HG02981 (cell line): ENCODE results near the gene PRR15L.
"Not testable (repeated sequence)": the region's sequence is repeated elsewhere in the genome, so short reads cannot be mapped to it uniquely, and the experiment has no call there.

Experiments
- ATAC-seq: cut with Tn5 transposase; IDR thresholded peaks from one replicate; pipeline ENCODE4 v1.9.1; 2021; ENCODE audit warnings: mild to moderate bottlenecking, moderate library complexity; ENCODE audit not compliant: unreplicated experiment

PRR15L gene, protein sequence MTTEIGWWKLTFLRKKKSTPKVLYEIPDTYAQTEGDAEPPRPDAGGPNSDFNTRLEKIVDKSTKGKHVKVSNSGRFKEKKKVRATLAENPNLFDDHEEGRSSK

DNA sequence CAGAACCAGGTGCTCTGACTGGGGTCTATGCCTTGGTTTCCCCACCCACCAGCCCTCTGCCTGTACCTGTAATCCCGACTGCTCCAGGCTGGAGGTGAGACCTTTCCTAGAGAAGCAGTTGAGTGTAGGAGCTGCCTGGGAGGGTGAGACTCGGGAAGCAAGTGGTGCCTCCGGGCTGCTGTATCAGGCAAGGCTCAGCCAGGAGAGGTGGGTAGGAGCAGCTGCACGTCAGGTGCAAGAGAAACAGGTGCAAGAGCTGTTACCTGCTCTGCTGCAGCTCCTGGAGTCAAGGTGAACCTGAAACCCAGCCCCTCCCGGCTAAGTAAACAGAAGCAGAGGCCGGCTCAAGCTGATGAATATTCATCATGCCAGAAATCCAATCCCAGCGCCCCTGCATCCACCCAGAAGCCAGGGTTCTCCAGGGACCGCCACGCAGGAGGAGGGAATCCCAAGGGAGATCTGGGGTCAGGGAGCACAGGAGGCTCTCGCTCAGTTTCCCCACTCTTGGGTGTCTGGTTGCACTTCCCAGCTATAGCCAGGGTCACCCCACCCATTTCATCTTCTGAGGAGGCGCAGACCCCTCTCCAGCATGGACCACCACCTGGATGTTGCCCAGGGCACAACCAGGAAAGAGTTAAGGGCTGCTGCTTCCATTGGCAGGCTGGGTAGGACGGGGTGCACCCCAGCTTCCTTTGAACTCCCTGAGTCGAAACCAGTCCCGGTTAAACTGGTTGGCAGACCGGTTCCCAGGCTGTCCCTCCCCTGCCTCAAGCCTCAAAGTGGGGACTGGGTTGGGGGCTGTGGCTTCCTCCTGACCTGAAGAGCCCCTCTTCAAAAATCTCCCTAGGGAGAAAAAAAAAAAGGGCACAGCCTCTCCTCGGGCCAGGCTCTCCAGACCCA, at the start of gene PRR15L:
Gene PRR15L (minus strand): TSS at position 293 of the 900 bp plus-strand sequence. CDS start 4,649 bp downstream, outside the sequence.
- ATAC-seq: no peak

DNA sequence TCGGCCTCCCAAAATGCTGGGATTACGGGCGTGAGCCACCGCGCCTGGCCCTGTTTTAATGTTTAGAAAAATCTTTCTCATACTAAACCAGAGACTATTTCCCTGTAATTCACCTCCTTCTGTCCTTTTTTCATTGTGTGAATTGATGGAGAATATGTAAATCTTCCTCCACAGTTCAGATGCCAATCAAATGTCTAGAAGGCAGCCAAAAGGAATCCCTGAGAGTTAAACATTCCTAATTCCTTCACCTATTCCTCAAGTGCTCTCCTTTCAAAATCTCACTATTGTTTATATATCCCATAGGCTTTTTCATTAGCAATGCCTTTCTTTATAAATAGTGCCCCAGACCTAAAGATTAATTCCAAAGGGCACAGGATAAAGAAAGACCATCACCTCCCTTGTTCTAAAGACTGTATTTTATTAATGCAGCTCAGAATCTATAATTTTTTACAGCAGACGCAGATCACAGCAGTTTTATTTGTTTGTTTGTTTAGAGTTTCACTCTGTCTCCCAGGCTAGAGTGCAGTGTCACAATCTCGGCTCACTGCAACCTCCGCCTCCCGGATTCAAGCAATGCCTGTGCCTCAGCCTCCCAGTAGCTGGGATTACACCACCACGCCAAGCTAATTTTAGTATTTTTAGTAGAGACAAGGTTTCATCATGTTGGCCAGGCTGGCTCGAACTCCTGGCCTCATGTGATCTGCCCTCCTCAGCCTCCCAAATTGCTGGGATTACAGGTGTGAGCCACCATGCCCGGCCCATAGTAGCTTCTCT, 49.4 kb upstream of the PRR15L start:
- ATAC-seq: no peak

DNA sequence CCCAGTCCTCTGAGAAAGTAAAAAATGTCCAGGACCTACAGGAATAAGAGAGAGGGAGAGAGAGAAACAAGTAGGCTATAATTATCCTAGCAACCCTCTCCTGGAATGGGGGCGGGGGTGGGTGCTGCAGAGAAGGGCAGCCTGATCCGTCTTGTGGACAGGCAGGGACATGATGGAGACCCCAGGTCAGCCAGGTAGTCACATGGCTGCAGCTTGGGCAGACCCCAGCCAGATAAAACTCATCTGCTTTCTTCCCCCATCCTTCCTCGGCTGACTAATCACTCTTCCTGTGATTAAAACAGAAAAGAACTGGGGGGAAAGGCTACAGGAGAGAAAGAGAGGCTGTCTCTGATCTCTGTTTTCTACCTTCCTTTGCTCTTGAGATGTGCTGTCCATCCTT, 47.3 kb upstream of the PRR15L start:
- ATAC-seq: no peak

GRCh38 chr17:48003417-48004151, 45.9 kb upstream of the PRR15L start:
- ATAC-seq: no peak

DNA sequence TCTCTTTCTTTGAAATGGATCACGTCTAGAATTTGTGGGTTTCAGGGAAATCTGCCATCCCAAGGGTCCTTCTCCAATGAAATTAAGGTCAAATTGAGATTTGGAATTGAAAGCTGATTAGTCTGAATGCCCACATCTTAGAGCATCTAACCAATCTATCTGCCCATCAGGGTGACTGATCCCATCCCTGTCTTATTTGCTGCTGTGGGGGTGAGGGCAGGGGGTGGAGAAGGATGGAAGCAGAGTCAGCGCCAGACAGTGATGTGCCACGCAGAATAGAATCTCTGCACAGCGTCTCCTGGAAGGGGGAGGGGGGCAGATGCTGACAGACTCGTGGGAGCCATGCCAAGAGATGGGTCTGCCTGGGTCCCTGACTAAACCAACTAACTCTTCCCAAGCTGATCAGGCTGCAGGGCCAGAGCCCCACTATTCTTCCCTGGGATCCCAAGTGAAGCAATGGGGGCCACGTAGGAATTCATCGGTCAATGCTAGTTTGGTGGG, 45.3 kb upstream of the PRR15L start:
- ATAC-seq: no peak

DNA sequence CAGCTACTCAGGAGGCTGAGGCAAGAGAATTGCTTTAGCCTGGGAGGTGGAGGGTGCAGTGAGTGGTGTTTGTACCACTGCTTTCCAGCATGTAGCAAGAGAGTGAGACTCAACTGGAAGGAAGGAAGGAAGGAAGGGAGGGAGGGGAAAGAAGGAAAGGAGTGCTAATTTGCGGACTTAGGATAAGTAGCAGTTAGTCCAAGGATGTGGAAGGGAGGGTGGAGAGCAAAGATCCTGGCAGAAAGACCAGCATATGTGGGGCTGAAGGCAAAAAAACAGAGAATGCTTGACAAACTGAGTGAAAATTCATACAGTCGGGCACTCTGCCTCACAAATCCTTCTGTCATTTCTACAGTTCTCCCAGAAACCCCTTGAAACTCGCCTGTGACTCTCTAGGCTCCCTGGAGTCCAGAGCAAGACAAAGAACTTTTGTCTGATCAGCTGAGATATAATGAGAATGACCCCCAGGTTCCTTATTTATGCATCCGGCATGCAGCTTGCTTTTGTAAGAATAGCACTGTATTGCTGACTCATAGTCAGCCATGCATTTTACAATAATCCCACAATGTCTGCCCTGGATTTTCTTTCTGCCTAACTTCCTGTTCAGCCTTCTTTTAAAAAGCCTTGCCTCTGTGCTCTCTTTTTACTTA, 44.7 kb upstream of the PRR15L start:
- ATAC-seq: no peak

- not testable (repeated sequence) for ATAC-seq
Measured at GRCh38 chr17:48001657-48002056, 44.0 kb upstream of the PRR15L start.

DNA sequence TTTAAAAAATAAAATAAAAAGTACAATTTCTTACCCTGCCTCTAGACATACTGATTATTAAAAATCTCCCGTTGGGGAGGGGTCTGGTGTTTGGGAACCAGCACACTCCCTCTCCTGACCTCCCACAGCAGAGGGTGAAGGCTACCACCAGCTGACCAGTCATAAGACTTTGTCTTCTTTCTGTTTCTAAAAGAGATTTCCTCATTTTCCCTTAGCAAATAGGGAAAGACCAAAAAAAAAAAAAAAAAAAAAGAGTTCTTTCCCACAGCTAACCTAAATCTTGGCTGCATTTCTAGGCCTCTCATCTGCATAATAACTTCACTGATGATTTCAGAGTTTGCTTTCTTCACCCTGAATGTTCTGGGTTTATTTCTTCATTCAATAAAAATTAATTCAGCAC, 43.5 kb upstream of the PRR15L start:
- no peak for ATAC-seq

DNA sequence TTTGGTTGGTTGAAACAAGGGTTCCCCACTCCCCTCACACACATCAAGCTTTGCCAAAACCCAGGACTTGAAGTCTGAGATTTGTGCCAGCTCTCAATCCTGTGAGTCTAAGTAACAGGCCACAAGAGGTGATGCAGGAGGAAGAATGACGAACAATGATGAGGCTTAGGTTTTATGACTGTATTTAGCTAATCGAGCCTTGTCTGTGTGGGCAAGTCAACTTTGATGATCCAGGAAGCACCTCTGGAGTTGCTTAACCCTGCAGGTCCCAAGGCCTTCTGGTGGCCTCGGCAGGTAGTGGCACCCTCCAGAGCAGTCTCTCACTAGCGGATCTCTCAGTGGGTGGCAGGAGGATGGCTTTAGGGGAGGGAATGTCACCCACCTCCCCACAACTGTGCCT, 41.9 kb upstream of the PRR15L start:
- ATAC-seq: no peak

DNA sequence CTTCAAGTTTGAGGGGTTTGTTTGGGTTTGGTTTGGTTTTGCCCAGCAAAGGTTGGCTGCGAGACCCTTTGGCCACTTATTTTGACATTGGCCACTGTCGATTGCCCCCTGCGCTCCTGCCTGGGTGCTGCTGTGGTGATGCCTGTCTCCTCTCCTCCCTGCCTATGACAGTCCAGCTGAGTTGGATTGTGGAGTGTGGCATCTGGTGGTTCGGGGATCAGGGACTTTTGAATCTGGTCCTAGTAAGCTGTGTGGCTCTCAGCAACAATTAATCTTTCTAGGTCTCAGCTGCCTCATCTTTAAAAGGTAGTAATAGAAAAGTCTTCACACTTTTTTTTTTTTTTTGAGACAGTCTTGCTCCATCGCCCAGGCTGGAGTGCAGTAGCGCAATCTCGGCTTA, 40.4 kb upstream of the PRR15L start:
- ATAC-seq: no peak

- no peak for ATAC-seq
Measured at GRCh38 chr17:47997586-47997985, 39.9 kb upstream of the PRR15L start.

DNA sequence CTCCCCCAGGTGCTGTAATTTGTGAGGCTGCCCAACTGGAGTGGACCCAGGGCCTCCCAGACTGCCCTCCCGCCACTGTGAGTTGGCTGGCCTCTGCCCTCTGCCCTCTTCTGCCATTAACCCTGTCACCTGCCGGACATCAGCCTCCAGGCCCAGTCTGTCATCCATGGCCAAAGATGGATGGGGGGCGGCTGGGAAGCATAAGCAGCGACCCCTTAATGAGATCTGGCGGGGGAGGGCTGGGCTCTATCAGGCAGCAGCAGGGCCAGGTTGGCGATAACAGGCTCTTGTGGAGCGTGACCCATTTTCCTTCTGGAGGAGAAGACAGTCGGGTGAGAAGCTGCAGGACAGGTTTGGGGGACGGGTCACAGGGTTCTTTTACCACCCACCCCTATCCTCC, 38.5 kb upstream of the PRR15L start:
- ATAC-seq: no peak

GRCh38 chr17:47995241-47995935, 37.7 kb upstream of the PRR15L start:
- ATAC-seq: no peak

GRCh38 chr17:47994724-47995123, 37.0 kb upstream of the PRR15L start:
- no peak for ATAC-seq

DNA sequence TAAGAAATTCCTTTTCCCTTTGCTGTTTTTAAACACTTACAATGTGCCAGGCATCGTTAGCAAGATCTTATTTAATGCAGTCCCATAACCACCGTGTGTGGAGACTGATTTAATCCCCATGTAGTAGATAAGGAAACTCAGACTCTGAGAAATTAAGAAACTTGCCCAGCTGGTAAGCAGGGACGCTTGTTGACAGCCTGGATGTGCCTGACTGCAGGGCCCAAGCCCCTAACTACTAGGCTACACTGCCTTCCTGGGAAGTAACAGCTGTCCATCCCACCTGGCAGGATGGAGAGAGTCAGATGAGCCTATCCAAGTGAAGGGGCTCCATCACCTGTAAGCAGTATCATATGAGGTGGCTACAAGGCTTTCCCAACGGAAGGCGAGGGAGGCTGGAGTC, 36.3 kb upstream of the PRR15L start:
- no peak for ATAC-seq

DNA sequence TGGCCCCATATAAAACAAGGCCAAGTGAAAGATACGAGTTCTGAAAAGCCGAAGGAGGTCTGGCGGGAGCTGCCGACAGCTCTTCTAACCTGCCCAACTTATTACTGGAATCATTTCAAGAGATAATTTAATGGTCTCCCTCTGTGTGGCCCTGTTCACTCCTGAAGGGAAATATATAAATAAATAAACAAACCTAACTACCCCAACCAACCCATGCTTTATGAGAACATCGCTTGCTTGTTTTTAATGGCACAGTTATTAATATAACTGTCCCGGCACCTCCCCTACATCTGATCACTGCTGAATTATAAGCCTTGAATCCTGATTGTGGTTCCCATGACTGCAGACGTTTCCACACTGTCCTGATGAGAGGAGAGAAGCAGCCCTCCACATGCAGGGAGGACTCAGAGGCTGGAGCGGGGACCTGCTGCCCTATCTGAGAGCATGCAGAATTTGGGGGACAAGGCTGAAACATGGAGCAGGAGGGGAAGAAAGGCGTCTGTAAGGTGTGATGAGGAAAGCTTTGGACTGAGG, 35.4 kb upstream of the PRR15L start:
- no peak for ATAC-seq

DNA sequence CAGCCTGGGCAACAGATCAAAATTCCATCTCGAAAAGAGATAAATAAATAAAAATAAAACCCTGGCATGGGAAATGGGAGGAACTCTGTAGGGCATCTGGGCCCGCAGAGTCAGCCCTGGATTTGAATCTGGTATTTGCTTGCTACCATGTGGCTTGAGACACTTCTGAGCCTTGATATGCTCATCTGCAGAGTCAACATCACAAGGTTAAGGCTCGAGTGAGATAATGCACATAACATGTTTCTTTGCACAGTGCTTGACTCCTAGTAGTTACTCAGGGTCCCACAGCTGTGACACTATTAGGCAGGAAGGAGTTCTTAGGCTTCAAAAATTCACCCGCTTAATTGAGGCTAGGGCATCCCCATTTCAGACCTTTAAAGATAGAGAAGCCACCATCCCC, 34.5 kb upstream of the PRR15L start:
- no peak for ATAC-seq

DNA sequence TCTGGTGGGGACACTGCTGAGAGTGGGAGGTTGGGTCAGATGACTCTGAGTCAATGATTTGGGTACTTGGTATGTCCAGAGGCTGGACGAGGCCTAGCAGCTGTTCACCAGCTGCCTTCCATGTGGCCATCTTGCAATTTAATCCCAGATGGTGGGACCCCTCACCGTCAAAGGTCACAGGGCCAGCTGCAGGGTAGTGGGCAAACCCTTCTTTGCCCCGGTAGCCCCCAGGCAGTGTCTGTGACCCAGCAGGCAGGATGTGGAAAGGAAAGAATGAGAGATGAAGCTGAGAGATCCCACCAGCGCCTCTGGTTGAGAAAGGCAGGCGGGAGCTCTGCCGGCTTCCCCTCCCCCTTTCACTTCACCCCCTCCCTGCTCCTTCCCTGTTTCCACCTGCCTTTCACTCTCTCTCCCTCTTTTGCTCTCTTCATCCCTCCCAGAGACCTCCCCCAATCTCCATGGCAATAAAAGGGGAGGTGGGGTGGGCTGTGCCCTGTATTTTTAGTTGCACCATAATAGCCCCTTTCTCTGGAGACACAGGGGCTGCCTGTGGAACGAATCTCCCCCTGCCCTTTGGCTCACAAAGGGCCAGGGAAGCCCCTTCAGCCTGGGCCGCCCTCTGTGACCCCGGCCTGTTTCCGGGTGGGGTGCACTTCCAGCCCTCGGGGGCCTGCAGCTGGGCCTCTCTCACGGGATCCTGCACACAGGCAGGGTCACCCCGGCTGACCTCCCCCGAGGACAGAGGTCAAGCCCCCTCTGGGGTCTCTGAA, 33.5 kb upstream of the PRR15L start:
- no peak for ATAC-seq

DNA sequence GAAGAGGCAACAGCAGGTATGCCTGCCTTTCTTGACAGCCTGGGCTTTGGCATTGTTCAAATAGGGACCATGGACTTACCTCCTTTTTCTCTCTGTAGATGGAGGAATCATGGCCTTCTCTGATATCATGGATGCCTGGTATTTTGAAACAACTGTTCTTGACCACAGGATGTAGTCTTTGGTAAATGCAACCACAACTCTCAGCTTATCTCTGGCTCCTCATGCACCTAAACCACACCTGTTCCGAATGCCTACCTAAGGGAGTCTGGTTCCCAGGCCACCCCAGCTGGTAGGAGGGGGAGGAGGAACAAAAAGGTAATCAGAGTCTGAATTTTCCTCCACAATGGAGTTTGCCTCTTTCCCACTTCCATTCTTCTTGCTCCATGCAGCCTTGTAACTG, 32.0 kb upstream of the PRR15L start:
- ATAC-seq: no peak
